Effector CD8-positive, alpha-beta T cell (primary cell): ENCODE data around the gene UBE2B.
"Not testable (repeated sequence)": the region's sequence is repeated elsewhere in the genome, so short reads cannot be mapped to it uniquely, and the experiment has no call there.

ENCODE experiments used
- DNase-seq: peaks from one replicate; lab custom pipeline; 2025; lab: John Stamatoyannopoulos, UW

Gene UBE2B

GRCh38 chr5:134398609-134399155 is 27.3 kb downstream of the UBE2B start:
- no peak for DNase-seq

DNA sequence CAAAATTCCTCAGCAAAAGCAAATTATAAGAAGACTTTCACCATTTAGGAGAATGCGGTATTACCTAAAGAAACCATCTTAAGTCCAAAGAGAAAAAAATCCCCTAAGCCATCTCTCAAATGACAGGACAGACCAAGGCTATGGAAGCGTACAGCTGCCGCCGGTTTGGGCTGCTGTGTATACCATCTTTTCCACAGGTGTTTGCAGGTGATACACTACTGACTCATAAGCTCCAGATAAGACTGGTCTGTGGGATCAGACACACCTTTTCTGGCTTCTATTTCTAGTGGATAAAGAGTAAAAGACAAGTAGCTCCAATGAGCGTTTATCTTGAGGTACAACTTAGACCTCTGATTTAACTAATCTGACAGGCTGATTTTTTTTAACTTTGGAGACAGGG is 32.6 kb downstream of the UBE2B start:
- DNase-seq = no peak

GRCh38 chr5:134406390-134406789 is 35.0 kb downstream of the UBE2B start:
- DNase-seq = no peak

DNA sequence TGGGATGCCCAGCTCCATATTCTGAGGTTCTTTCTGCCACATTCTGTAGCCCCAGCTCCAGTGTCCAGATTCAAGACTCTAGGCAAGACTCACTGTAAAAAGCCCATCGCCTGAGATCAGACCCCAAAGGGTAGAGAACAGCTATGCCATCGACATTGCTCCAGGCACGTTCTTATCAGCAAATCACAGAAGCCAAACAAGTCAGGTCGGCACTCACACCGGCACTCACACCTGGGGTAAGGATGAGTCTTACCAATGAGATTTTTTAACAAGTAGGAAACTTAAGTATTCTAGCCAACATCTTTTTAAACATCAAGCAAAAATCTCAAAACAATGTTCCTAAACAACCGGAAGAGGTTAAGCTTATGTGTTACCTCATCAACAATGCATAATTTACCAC is 38.0 kb downstream of the UBE2B start:
- no peak for DNase-seq

- no peak for DNase-seq
These were observed 39.5 kb downstream of the UBE2B start for GRCh38 chr5:134410822-134411221.

DNA sequence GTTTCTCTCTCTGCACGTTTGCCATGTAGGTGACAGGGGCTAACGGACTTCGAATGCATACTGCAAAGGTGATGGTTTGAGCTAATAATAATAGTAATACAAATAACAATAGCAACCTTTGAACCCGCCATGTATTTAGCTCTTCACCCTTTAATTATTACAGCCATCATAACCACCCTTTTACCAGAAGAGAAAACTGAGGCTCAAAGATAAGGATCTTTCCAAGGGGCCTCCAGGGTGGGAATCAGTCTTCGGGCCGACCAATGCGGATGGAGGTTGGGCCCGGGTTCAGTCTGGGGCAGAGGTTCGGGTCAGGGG is 39.8 kb downstream of the UBE2B start:
- DNase-seq = no peak

GRCh38 chr5:134411546-134412266 is 40.3 kb downstream of the UBE2B start, which contains the start of gene CDKN2AIPNL:
Gene CDKN2AIPNL (minus strand): TSS chr5:134411881. CDS start chr5:134411854, 27 bp downstream.
- DNase-seq = peak; percentile 68

DNA sequence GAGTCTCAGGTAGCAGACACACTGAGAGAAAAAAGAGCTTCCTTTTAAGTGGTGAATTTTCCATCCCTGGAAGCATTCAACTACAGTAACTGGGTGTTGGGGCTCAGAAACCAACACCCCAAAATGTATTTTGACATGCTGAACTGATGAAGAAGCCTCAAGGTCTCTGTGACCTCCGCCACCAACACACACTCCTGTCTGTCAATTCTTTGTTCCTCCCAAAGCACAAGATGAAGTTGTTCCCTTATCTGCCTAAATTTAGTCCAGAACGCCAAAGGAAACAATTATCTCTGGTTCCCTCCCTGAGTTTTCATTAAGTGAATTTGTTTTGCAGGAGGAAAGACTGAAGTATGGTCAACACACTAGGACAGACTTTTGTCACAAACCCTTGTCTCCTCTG is 41.7 kb downstream of the UBE2B start:
- no peak for DNase-seq

GRCh38 chr5:134417707-134418106 is 46.3 kb downstream of the UBE2B start:
- no peak for DNase-seq

GRCh38 chr5:134418958-134419357 is 47.6 kb downstream of the UBE2B start:
- DNase-seq = no peak

DNA sequence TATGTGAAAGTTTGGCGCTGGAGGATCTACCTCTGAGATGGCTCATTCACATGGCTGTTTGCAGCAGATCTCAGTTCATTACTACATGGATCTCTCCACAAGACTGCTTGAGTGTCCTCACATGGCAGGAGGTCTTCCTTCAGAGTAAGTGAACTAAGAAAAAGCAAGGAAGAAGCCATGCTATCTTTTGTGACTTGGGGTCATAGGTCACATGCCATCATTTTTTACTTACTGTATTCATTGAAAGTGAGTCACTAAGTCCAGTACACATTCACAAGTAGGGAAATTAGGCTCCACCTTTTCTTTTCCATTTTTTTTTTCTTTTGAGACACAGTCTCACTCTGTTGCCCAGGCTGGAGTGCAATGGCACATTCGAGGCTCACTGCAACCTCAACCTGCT is 49.0 kb downstream of the UBE2B start:
- DNase-seq = no peak

GRCh38 chr5:134421038-134421437 is 49.7 kb downstream of the UBE2B start:
- not testable (repeated sequence) for DNase-seq

DNA sequence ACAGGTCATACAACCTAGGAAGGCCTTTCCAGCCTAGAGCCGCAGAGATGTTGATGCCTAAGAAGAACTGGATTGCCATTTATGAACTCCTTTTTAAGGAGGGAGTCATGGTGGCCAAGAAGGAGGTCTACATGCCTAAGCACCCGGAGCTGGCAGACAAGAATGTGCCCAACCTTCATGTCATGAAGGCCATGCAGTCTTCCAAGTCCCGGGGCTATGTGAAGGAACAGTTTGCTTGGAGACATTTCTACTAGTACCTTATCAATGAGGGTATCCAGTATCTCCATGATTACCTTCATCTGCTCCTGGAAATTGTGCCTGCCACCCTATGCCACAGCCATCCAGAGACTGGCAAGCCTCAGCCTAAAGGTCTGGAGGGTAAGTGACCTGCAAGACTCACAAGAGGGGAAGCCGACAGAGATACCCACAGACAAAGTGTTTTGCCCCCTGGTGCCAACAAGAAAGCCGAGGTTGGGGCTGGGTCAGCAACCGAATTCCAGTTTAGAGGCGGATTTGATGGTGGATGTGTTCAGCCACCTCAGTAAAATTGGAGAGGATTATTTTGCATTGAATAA is 51.5 kb downstream of the UBE2B start:
- no peak for DNase-seq

DNA sequence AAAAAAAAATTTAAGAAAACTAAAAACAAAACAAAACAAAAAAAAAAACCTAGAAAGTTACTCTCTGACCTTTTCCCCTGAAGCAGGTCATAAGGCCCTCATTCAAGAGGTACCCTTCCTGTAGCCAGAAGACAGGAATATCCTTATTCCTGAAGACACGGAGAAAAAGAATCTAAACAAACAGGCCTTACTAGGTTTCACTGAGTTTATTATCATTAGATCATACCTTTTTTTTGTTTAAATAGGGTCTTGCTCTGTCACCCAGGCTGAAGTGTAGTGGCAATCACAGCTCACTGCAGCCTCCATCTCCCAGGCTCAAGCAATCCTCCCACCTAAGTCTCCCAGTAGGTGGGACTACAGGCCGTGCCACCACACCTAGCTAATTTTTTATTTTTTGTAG is 52.0 kb downstream of the UBE2B start:
- DNase-seq = no peak

- DNase-seq = no peak
These were observed 55.0 kb downstream of the UBE2B start for GRCh38 chr5:134426361-134426760.

DNA sequence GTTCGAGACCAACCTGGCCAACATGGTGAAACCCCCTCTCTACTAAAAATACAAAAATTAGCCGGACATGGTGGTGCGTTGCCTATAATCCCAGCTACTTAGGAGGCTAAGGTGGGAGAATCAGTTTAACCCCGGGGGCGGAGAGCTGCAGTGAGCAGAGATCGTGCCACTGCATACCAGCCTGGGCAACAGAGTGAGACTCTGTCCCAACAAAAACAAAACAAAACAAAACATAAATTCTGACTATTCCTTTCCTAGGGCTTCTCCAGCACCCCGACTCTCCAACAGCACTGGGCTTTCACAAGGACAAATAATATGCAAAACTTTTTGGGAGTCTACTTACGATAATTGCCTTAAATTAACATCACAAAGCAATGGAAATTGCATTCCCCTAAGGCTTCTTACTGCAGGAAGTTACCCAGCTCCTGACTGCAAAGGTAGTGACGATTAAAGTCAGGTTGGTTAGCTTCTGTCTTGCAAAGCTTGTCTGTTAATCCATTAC is 56.2 kb downstream of the UBE2B start:
- no peak for DNase-seq

GRCh38 chr5:134430001-134430569 is 58.7 kb downstream of the UBE2B start:
- DNase-seq = no peak

GRCh38 chr5:134432174-134432573 is 60.8 kb downstream of the UBE2B start:
- no peak for DNase-seq

DNA sequence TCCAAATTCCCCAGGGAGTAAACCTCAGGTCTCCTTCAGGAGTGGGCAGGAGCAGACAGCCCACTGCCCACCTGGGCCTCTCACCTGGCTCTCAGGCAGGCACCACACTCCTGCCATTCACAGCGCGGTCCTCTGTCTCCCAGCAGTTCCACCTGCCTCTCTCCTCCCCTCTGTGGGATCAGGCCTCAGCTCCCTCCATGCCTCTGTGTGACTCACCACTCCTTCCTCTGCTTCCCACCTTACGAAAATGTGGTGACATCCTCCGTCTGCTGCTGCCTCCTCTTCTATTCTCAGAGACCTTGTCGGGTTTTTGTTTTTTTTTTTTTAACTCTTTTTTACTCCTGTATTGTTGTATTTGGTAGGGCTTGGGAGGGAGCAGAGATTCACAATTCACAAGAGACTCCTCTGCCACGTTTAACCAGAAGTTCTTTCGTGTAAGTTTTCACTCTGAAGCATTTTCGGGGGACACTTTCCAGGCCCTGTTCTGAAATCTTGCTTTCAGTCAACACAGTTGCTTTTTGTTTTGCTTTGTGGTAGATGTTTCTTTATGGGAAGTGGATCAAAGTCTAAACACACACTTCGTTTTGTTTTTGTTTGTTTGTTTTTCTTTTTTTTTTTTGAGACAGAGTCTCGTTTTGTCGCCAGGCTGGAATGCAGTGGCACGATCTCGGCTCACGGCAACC is 61.4 kb downstream of the UBE2B start:
- DNase-seq = no peak

DNA sequence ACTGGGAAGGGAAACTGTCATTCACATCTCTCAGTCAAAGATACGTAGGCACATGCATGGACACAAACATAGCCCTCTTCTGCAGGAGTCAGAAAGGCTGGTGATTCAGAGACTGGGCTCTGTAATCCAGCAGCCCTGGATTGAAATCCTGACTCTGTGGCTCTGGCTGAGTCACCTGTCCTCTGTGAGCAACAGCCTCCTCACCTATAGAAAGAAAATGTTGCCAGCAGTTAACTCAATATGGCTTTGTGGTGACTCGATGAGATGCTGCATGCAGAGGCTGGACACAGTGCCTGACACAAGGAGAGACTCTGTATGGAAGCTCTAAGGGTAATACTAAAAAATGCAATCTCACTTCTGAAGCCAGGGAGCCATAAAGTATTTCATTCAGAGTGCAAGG is 64.2 kb downstream of the UBE2B start:
- DNase-seq = no peak

- DNase-seq = no peak
These were observed 65.4 kb downstream of the UBE2B start for GRCh38 chr5:134436523-134437339.
